ENCODE data around the gene OR56B4. TPM values are rescaled to one million over a fixed set of nuclear protein-coding genes. Genes with fewer than 3 reads are reported as not detected.

OR56B4 gene
- total and polyA plus RNA-seq, 12 donors, result not detected

DNA sequence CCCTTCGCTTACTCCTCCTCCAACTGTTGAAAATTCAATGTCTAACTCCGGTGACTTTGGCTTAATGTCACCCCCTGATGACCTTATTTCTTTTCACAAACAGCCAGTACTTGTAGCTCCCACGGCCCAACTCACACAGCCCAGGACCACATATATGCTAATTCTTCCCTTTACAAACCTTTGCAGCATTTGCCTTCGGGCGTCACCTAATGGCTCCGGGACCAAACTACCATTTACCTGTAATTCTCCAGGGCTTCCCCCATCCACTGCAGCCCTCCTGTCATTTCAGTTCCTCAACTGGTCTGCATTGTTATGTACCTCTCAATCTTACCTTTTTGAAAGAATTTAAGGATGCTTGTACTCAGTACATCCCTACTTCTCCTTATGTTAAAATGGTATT lies 29.8 kb upstream of the OR56B4 start:
- no peaks in the 10 kb centered on the region for H3K27me3 ChIP-seq
- WGBS, 4 donors, result 87 to 90% (median 89%) methylated on average over 6 of the region's 6 CpGs
- no peak for TF ChIP-seq POLR2A (IDR thresholded peaks at IDR 0.05)
- TF ChIP-seq CTCF (IDR thresholded peaks at IDR 0.05), result no peak
- no peak overlapping the region for H3K4me3 ChIP-seq
- no peaks in the 10 kb centered on the region for H3K36me3 ChIP-seq (replicated peaks in 1 of 2)
- intact Hi-C loops (cut with DNase I), result no loop called here
- no peaks in the 10 kb centered on the region for H3K9me3 ChIP-seq (replicated peaks in 1 of 3)
- H3K4me1 ChIP-seq (replicated peaks in 1 of 2), result no peaks in the 10 kb centered on the region
- no peak overlapping the region for H3K27ac ChIP-seq
- DNase-seq, result no peak

GRCh38 chr11:6079463-6079862 lies 28.0 kb upstream of the OR56B4 start:
- no peak for DNase-seq
- Histone ChIP-seq H3K9me3 (replicated peaks in 1 of 3) (no peaks in the 10 kb centered on the region), H3K27me3 (no peaks in the 10 kb centered on the region), H3K4me3 (no peak overlapping the region), H3K27ac (no peak overlapping the region), H3K4me1 (replicated peaks in 1 of 2) (no peaks in the 10 kb centered on the region), H3K36me3 (replicated peaks in 1 of 2) (no peaks in the 10 kb centered on the region)
- TF ChIP-seq POLR2A (IDR thresholded peaks at IDR 0.05), result no peak
- no peak for TF ChIP-seq CTCF (IDR thresholded peaks at IDR 0.05)
- intact Hi-C loops (cut with DNase I), result no loop called here
- 61 to 70% (median 63%) methylated on average over 3 to 4 of the region's 4 CpGs for WGBS, 4 donors

- Histone ChIP-seq H3K27ac (no peak overlapping the region), H3K4me1 (replicated peaks in 1 of 2) (no peaks in the 10 kb centered on the region), H3K27me3 (no peaks in the 10 kb centered on the region), H3K36me3 (replicated peaks in 1 of 2) (no peaks in the 10 kb centered on the region), H3K9me3 (replicated peaks in 1 of 3) (no peaks in the 10 kb centered on the region), H3K4me3 (no peak overlapping the region)
- TF ChIP-seq POLR2A (IDR thresholded peaks at IDR 0.05) (no peak), CTCF (IDR thresholded peaks at IDR 0.05) (no peak)
- DNase-seq, result no peak
- 65 to 76% (median 71%) methylated on average over 2 of the region's 2 CpGs for WGBS, 4 donors
- intact Hi-C loops (cut with DNase I), result no loop called here
Measured at GRCh38 chr11:6083129-6083528, 24.4 kb upstream of the OR56B4 start.

DNA sequence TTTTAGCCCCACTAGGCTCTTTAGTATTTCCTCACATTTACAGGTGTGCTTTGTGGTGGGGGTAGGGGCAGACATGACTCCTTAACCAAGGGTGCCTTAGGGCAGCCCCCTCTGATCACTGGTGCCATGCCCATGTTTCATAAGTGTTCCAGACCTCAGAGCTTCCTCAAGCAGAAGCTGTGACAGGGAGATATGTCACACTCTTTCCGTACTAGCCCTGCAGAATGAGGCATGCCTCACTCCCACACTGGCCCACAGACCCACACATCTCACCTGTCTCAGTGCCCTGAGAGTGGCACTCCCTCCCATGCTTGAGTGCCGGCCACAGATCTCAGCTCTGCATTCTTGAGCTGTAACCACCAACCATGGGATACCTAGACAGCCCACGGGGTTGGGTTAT lies 22.9 kb upstream of the OR56B4 start:
- no peak for DNase-seq
- intact Hi-C loops (cut with DNase I), result no loop called here
- 70 to 76% (median 76%) methylated on average over 3 of the region's 3 CpGs; no CpG with 5 or more reads in 1 of the 4 donors for WGBS, 4 donors
- no peaks in the 10 kb centered on the region for H3K4me1 ChIP-seq (replicated peaks in 1 of 2)
- H3K9me3 ChIP-seq (replicated peaks in 1 of 3), result no peaks in the 10 kb centered on the region
- H3K36me3 ChIP-seq (replicated peaks in 1 of 2), result no peaks in the 10 kb centered on the region
- TF ChIP-seq CTCF (IDR thresholded peaks at IDR 0.05), result no peak
- TF ChIP-seq POLR2A (IDR thresholded peaks at IDR 0.05), result no peak
- H3K4me3 ChIP-seq, result no peak overlapping the region
- no peak overlapping the region for H3K27ac ChIP-seq
- no peaks in the 10 kb centered on the region for H3K27me3 ChIP-seq

Measured in adrenal gland (tissue), 12 donors.